ENCODE results near the gene KHDC4. TPM values are rescaled to one million over a fixed set of nuclear protein-coding genes. Genes with fewer than 3 reads are reported as not detected.

KHDC4 gene
- total and polyA plus RNA-seq, 10 of the 15 experiments (the other 5 are each of a cell fraction or from before 2014, with no cell fraction given), result 11.7 to 109 (median 41.9) TPM

- TF ChIP-seq, protein P1, sequence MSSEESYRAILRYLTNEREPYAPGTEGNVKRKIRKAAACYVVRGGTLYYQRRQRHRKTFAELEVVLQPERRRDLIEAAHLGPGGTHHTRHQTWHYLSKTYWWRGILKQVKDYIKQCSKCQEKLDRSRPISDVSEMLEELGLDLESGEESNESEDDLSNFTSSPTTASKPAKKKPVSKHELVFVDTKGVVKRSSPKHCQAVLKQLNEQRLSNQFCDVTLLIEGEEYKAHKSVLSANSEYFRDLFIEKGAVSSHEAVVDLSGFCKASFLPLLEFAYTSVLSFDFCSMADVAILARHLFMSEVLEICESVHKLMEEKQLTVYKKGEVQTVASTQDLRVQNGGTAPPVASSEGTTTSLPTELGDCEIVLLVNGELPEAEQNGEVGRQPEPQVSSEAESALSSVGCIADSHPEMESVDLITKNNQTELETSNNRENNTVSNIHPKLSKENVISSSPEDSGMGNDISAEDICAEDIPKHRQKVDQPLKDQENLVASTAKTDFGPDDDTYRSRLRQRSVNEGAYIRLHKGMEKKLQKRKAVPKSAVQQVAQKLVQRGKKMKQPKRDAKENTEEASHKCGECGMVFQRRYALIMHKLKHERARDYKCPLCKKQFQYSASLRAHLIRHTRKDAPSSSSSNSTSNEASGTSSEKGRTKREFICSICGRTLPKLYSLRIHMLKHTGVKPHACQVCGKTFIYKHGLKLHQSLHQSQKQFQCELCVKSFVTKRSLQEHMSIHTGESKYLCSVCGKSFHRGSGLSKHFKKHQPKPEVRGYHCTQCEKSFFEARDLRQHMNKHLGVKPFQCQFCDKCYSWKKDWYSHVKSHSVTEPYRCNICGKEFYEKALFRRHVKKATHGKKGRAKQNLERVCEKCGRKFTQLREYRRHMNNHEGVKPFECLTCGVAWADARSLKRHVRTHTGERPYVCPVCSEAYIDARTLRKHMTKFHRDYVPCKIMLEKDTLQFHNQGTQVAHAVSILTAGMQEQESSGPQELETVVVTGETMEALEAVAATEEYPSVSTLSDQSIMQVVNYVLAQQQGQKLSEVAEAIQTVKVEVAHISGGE (CRISPR knock-in tag; IDR thresholded peaks at IDR 0.05), result no peak
- TF ChIP-seq TCF12 (IDR thresholded peaks at IDR 0.05; ENCODE audit: low read depth, low read length) (peak; percentile 32; the same call in 1 of the 2 replicates), MEF2B (IDR thresholded peaks at IDR 0.05; ENCODE audit: partially characterized antibody, poor library complexity, severe bottlenecking) (no peak), ZBTB4 (CRISPR knock-in tag; IDR thresholded peaks at IDR 0.05) (no peak), POU2F2 (IDR thresholded peaks at IDR 0.05; ENCODE audit: borderline replicate concordance, low read depth, low read length) (peak; percentile 79; the same call in 2 of the 3 replicates), STAT1 (conservative IDR thresholded peaks at IDR 0.05) (no peak), BCL11A (IDR thresholded peaks at IDR 0.05; ENCODE audit: low read depth, low read length) (0 out of 2 replicates have a peak, but pooled peaks have one; percentile 29), RCOR1 (conservative IDR thresholded peaks at IDR 0.05; ENCODE audit: low read depth, low read length) (no peak), CBX5 (IDR thresholded peaks at IDR 0.05; ENCODE audit: low read depth) (no peak), RAD21 (IDR thresholded peaks at IDR 0.05; ENCODE audit: insufficient read depth, low read depth, low read length) (0 out of 2 replicates have a peak, but pooled peaks have one; percentile 5), TARDBP (IDR thresholded peaks at IDR 0.05; ENCODE audit: borderline replicate concordance) (no peak), ETV6 (conservative IDR thresholded peaks at IDR 0.05 in 1 of 2, IDR thresholded peaks at IDR 0.05 in 1 of 2; ENCODE audit: borderline replicate concordance in 1 of 2, low read depth in 1 of 2) (no peak), USF1 (IDR thresholded peaks at IDR 0.05; ENCODE audit: borderline replicate concordance, extremely low read length, insufficient read depth, low read depth, low read length) (no peak), CREB1 (IDR thresholded peaks at IDR 0.05; ENCODE audit: low read depth) (peak; percentile 76), KLF5 (IDR thresholded peaks at IDR 0.05; ENCODE audit: partially characterized antibody) (no peak)
- TF ChIP-seq, protein P2, sequence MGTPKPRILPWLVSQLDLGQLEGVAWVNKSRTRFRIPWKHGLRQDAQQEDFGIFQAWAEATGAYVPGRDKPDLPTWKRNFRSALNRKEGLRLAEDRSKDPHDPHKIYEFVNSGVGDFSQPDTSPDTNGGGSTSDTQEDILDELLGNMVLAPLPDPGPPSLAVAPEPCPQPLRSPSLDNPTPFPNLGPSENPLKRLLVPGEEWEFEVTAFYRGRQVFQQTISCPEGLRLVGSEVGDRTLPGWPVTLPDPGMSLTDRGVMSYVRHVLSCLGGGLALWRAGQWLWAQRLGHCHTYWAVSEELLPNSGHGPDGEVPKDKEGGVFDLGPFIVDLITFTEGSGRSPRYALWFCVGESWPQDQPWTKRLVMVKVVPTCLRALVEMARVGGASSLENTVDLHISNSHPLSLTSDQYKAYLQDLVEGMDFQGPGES (IDR thresholded peaks at IDR 0.05), result no peak
These were observed 22.8 kb downstream of the KHDC4 start, which contains the start of gene RIT1 (continued) for GRCh38 chr1:155911156-155912055.
